Smooth muscle cell (in vitro differentiated cells): Measurements from ENCODE around the gene CPLX1. TPM values are rescaled to one million over a fixed set of nuclear protein-coding genes. Genes with fewer than 3 reads are reported as not detected.

Experiments used
- DNase-seq: peaks from one replicate; lab custom pipeline; 2025; ENCODE audit not compliant: unreplicated experiment; lab: John Stamatoyannopoulos, UW
- H2AFZ ChIP-seq: fragments of 200-600 bp; sonication (generic); 2 replicates; pipeline ENCODE4 v1.6.0; 2016; ENCODE audit warnings: antibody characterized with exemption, low read depth, mild to moderate bottlenecking
- H3F3A ChIP-seq: fragments of 200-600 bp; sonication (generic); 2 replicates; pipeline ENCODE4 v1.6.0; 2017; ENCODE audit warnings: antibody characterized with exemption, low read depth
- H3K27ac ChIP-seq: fragments of 200-600 bp; sonication (generic); 2 replicates; pipeline ENCODE4 v1.5.1; 2016; ENCODE audit warnings: low read depth, mild to moderate bottlenecking
- H3K27me3 ChIP-seq: fragments of 200-600 bp; sonication (generic); 2 replicates; pipeline ENCODE4 v1.6.1; 2016; ENCODE audit warnings: low read depth, mild to moderate bottlenecking
- H3K36me3 ChIP-seq: fragments of 200-600 bp; sonication (generic); 2 replicates; pipeline ENCODE4 v1.5.1; 2016; ENCODE audit warnings: low read depth
- H3K4me1 ChIP-seq: fragments of 200-600 bp; sonication (generic); 2 replicates; pipeline ENCODE4 v1.5.1; 2016; ENCODE audit warnings: low read depth
- H3K4me2 ChIP-seq: fragments of 200-600 bp; sonication (generic); 2 replicates; pipeline ENCODE4 v1.6.0; 2016; ENCODE audit warnings: mild to moderate bottlenecking
- H3K4me3 ChIP-seq: fragments of 200-600 bp; sonication (generic); 2 replicates; pipeline ENCODE4 v1.5.1; 2016; ENCODE audit warnings: mild to moderate bottlenecking
- H3K79me2 ChIP-seq: fragments of 200-600 bp; sonication (generic); 2 replicates; pipeline ENCODE4 v1.6.0; 2016; ENCODE audit warnings: low read depth, mild to moderate bottlenecking
- H3K9ac ChIP-seq: fragments of 200-600 bp; sonication (generic); 2 replicates; pipeline ENCODE4 v1.6.0; 2016; ENCODE audit warnings: low read depth
- H3K9me3 ChIP-seq: fragments of 200-600 bp; sonication (generic); replicated peaks from 2 replicates; pipeline ENCODE4 v1.5.1; 2016; ENCODE audit warnings: low read depth
- H4K20me1 ChIP-seq: fragments of 200-600 bp; sonication (generic); 2 replicates; pipeline ENCODE4 v1.6.0; 2016; ENCODE audit warnings: low read depth
- WGBS: methylation state at CpG from one replicate; pipeline ENCODE4 v1.1.7; 2016; ENCODE audit warnings: low lambda C conversion rate; 5-methylcytosine and 5-hydroxymethylcytosine counted together
- polyA plus RNA-seq: library from polyadenylated mRNA; unstranded; fragments of >200 nt; fragmentation: Nextera tagmentation; extraction: Ambion mirVana; gene quantifications from 2 replicates; pipeline ENCODE4 v1.2.1, GENCODE V29; 2016
- total RNA-seq: library from RNA; depleted of rRNA; stranded (reverse); fragments of >200 nt; gene quantifications from 2 replicates; pipeline ENCODE4 v1.2.3, GENCODE V29; 2014
- TF ChIP-seq, protein P1 (sequence below): fragments of 200-600 bp; sonication (generic); IDR thresholded peaks from 2 replicates; pipeline ENCODE4 v1.5.1; 2017; ENCODE audit warnings: borderline replicate concordance, mild to moderate bottlenecking, antibody characterized with exemption; ENCODE audit not compliant: insufficient read depth, poor library complexity, severe bottlenecking

Gene CPLX1
- total and polyA plus RNA-seq, 2 experiments from 2014 or later: not detected

DNA sequence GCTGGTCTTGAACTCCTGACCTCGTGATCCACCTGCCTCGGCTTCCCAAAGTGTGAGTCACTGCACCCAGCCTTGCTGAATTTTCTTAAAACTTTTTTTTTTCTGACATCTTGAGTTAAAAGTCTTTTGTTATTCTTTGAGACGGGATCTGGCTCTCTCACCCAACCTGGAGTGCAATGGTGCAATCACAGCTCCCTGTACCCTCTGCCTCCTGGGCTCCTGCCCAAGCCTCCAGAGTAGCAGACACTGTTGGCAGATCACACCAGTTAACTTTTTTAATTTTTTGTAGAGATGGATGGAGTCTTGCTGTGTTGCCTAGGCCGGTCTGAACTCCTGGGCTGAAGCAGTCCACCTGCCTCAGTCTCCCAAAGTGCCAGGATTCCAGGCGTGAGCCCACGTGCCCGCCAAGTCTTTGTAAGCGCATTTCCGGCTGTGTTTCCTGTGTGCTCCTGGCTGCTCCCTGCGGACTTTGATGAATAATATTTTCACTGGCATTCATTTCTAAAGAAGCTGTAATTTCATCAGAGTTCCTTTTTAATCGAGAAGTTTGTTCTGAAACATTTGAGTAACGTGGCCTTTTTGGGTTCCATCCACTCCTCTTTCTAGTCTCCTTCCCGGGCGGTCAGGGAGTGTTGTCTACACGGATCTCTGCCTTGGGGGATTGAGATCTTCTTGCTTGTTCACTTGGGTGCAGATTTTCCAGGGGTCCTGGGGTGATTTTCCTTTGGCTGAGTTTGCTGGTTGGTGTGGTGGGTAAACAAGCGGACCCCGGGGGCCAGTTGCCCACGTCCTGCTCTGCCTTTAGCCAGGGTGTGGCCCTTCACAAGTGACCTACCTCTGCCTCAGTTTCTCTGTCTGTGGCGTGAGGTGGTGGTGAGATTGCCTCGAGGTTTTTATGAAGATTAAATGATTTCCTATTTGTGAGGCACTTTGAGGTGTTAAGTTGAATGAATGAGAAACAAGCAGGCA, 75.9 kb downstream of the CPLX1 start:
- WGBS: 97% methylated on average over 20 of the region's 20 CpGs
- no peak overlapping the region for H3K4me3 ChIP-seq
- peaks cover 18% of the 10 kb centered on the region for H3K79me2 ChIP-seq
- H3K4me2 ChIP-seq: no peak overlapping the region
- no peaks in the 10 kb centered on the region for H3K36me3 ChIP-seq
- H3K9ac ChIP-seq: no peak overlapping the region
- no peak overlapping the region for H3K27ac ChIP-seq
- no peaks in the 10 kb centered on the region for H3K9me3 ChIP-seq
- H3K4me1 ChIP-seq: no peaks in the 10 kb centered on the region
- H4K20me1 ChIP-seq: peaks cover 75% of the 10 kb centered on the region
- no peak for DNase-seq
- H2AFZ ChIP-seq: no peak overlapping the region
- H3K27me3 ChIP-seq: no peaks in the 10 kb centered on the region
- H3F3A ChIP-seq: no peaks in the 10 kb centered on the region
- TF ChIP-seq, protein P1, sequence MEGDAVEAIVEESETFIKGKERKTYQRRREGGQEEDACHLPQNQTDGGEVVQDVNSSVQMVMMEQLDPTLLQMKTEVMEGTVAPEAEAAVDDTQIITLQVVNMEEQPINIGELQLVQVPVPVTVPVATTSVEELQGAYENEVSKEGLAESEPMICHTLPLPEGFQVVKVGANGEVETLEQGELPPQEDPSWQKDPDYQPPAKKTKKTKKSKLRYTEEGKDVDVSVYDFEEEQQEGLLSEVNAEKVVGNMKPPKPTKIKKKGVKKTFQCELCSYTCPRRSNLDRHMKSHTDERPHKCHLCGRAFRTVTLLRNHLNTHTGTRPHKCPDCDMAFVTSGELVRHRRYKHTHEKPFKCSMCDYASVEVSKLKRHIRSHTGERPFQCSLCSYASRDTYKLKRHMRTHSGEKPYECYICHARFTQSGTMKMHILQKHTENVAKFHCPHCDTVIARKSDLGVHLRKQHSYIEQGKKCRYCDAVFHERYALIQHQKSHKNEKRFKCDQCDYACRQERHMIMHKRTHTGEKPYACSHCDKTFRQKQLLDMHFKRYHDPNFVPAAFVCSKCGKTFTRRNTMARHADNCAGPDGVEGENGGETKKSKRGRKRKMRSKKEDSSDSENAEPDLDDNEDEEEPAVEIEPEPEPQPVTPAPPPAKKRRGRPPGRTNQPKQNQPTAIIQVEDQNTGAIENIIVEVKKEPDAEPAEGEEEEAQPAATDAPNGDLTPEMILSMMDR: no peak

DNA sequence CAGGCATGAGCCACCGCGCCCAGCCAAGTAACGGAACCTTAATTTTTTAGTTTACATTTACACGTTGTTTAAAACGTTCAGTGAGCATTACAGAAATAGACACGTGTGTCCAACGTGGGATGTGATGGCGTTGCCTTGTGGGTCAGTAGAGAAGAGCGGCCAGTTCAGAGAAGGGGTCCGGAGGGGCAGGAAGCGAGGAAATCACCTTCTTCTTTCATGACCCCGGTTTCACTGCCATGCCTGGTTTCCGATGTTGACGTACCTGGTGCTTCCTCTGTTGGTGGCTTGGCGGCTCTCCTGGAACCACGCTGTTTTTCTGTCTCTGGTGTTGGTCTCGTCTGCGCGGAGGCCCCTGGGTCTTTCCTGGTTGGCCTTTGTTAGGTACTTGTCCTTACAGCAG, 77.5 kb downstream of the CPLX1 start:
- Histone ChIP-seq H2AFZ (no peak overlapping the region), H4K20me1 (peaks cover 70% of the 10 kb centered on the region), H3K4me1 (no peaks in the 10 kb centered on the region), H3K79me2 (peaks cover 18% of the 10 kb centered on the region), H3K36me3 (no peaks in the 10 kb centered on the region), H3K4me3 (no peak overlapping the region), H3K9me3 (no peaks in the 10 kb centered on the region), H3F3A (no peaks in the 10 kb centered on the region), H3K9ac (no peak overlapping the region), H3K4me2 (no peak overlapping the region), H3K27ac (no peak overlapping the region), H3K27me3 (no peaks in the 10 kb centered on the region)
- 97% methylated on average over 19 of the region's 19 CpGs for WGBS
- TF ChIP-seq, protein P1: no peak
- no peak for DNase-seq

DNA sequence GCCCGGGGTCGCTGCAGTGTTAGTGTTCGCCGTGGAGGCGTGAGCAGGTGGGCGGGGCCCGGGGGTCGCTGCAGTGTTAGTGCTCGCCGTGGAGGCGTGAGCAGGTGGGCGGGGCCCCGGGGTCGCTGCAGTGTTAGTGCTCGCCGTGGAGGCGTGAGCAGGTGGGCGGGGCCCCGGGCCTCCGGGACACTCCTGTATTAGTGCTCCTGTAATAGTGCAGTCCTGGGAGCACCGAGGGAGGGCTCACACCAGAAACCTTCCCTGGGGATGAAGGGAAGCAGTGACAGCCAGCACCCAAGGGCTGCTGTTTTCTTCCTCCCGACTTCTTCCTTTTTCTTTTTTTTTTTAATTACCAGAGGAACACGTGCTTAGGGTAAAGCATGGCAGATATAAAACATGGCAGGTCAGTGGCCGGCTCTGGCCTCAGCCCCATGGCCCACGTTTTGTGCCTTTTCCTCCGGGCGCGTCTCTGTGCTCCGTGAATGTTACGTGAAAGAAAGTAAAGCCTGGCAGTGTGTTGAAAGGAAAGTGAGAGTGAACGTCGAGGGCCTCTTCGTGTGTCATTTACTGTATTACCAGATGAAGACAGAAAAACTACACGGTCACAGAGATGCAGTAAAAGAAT, 78.3 kb downstream of the CPLX1 start:
- H3K4me3 ChIP-seq: no peak overlapping the region
- no peak overlapping the region for H3K9ac ChIP-seq
- 97% methylated on average over 13 of the region's 34 CpGs for WGBS
- H3K27ac ChIP-seq: no peak overlapping the region
- peaks cover 70% of the 10 kb centered on the region for H4K20me1 ChIP-seq
- H3K36me3 ChIP-seq: no peaks in the 10 kb centered on the region
- DNase-seq: no peak
- H3K79me2 ChIP-seq: peaks cover 18% of the 10 kb centered on the region
- no peaks in the 10 kb centered on the region for H3K4me1 ChIP-seq
- no peak overlapping the region for H2AFZ ChIP-seq
- no peak overlapping the region for H3K4me2 ChIP-seq
- peaks cover 1% of the 10 kb centered on the region for H3F3A ChIP-seq
- H3K27me3 ChIP-seq: no peaks in the 10 kb centered on the region
- H3K9me3 ChIP-seq: no peaks in the 10 kb centered on the region
- TF ChIP-seq, protein P1: no peak
